ENCODE results near the gene KCNH1.

DNA sequence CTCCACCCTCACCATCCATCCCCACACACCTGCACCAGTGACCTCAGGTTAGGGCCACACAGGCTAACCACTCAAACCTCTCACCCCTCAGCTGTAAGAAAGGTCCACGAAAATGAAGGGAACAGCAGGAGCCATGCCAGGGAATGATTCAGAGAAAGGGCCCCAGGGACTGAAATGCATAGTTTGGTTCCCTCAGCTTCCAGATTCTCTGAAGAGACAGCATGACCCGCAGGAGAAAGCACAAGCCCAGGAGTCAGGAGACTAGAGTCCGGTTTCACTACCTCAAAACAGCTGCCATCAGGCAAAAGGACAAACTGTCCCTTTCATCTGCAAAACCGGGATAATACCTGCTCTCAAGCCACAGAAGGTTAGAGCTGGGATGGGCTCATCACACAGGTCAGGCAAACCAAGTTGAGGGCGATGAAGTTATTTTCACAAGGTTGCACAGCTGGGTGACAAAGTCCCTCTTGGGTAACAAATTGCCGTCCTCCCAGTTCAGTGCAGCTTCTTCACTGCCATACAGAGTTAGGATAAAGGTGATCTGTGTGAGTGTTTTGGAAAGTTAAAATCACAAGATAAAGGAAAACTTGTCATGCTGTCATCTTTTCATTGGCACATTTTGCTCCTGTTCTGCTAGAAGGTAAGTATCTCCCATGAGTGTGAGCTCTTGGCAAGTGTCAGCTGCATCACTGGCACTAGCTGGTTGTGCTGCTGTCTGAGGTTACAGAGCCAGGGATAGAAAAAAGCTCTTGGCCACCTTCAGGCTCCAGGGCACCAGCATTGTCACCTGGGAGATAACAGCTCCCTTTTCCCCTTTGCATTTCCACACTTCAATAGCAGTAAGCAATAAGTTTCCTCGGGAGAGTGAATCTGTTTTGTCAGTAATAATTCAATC lies 120.4 kb downstream of the KCNH1 start:
- TF ChIP-seq, protein P1, sequence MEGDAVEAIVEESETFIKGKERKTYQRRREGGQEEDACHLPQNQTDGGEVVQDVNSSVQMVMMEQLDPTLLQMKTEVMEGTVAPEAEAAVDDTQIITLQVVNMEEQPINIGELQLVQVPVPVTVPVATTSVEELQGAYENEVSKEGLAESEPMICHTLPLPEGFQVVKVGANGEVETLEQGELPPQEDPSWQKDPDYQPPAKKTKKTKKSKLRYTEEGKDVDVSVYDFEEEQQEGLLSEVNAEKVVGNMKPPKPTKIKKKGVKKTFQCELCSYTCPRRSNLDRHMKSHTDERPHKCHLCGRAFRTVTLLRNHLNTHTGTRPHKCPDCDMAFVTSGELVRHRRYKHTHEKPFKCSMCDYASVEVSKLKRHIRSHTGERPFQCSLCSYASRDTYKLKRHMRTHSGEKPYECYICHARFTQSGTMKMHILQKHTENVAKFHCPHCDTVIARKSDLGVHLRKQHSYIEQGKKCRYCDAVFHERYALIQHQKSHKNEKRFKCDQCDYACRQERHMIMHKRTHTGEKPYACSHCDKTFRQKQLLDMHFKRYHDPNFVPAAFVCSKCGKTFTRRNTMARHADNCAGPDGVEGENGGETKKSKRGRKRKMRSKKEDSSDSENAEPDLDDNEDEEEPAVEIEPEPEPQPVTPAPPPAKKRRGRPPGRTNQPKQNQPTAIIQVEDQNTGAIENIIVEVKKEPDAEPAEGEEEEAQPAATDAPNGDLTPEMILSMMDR (IDR thresholded peaks at IDR 0.05; ENCODE audit: poor library complexity, severe bottlenecking): no peak
- TF ChIP-seq RAD21 (conservative IDR thresholded peaks at IDR 0.05) (no peak), TAF1 (IDR thresholded peaks at IDR 0.05; ENCODE audit: low read depth) (no peak), SMC3 (conservative IDR thresholded peaks at IDR 0.05; ENCODE audit: poor library complexity) (no peak), EZH2 (IDR thresholded peaks at IDR 0.05; ENCODE audit: borderline replicate concordance, insufficient read depth, low read length, poor library complexity, severe bottlenecking) (no peak), EP300 (conservative IDR thresholded peaks at IDR 0.05; ENCODE audit: poor library complexity, severe bottlenecking) (no peak)

Measured in neural cell (in vitro differentiated cells).